DOHH2 (cell line): ENCODE data around the gene CYB5A.

Source experiments
- H3F3A ChIP-seq: fragments of 200-600 bp; sonication (generic), shearing (Covaris generic); 2 replicates; pipeline ENCODE4 v1.6.0; 2016; ENCODE audit warnings: antibody characterized with exemption, mild to moderate bottlenecking; ENCODE audit not compliant: control insufficient read depth, insufficient read depth
- H3K27ac ChIP-seq: fragments of 200-600 bp; sonication (generic); 2 replicates; pipeline ENCODE4 v1.5.1; 2014; ENCODE audit warnings: low read depth, mild to moderate bottlenecking, low read length, moderate library complexity
- H3K27me3 ChIP-seq: fragments of 200-600 bp; sonication (generic); 2 replicates; pipeline ENCODE4 v1.6.1; 2014; ENCODE audit warnings: mild to moderate bottlenecking, low read length, mixed read lengths; ENCODE audit not compliant: control insufficient read depth
- H3K36me3 ChIP-seq: fragments of 200-600 bp; sonication (generic); 2 replicates; pipeline ENCODE4 v1.6.1; 2014; ENCODE audit warnings: mild to moderate bottlenecking, low read length, moderate library complexity, mixed read lengths; ENCODE audit not compliant: control insufficient read depth
- H3K4me1 ChIP-seq: fragments of 200-600 bp; sonication (generic); 2 replicates; pipeline ENCODE4 v1.6.1; 2014; ENCODE audit warnings: mild to moderate bottlenecking, low read length, mixed read lengths; ENCODE audit not compliant: control insufficient read depth
- H3K4me2 ChIP-seq: fragments of 200-600 bp; sonication (generic); 2 replicates; pipeline ENCODE4 v1.6.0; 2014; ENCODE audit warnings: mild to moderate bottlenecking, low read length, moderate library complexity
- H3K4me3 ChIP-seq: fragments of 200-600 bp; sonication (generic); 2 replicates; pipeline ENCODE4 v1.5.1; 2014; ENCODE audit warnings: mild to moderate bottlenecking, low read length, mixed read lengths
- H3K79me2 ChIP-seq: fragments of 200-600 bp; sonication (generic); 2 replicates; pipeline ENCODE4 v1.6.1; 2014; ENCODE audit warnings: mild to moderate bottlenecking, low read length, mixed read lengths; ENCODE audit not compliant: control insufficient read depth
- H3K9me2 ChIP-seq: fragments of 200-600 bp; sonication (generic); replicated peaks from 2 replicates; pipeline ENCODE4 v1.6.1; 2014; ENCODE audit warnings: mild to moderate bottlenecking, low read length, mixed read lengths; ENCODE audit not compliant: control insufficient read depth
- H3K9me3 ChIP-seq: fragments of 200-600 bp; sonication (generic); 2 replicates; pipeline ENCODE4 v1.6.1; 2014; ENCODE audit warnings: antibody characterized with exemption, low read length, mixed read lengths; ENCODE audit not compliant: control insufficient read depth, insufficient read depth
- H4K20me1 ChIP-seq: fragments of 200-600 bp; sonication (generic); 2 replicates; pipeline ENCODE4 v1.6.0; 2014; ENCODE audit warnings: low read depth, mild to moderate bottlenecking, antibody characterized with exemption, low read length, moderate library complexity; ENCODE audit not compliant: control insufficient read depth, insufficient read depth
- CTCF ChIP-seq: fragments of 200-600 bp; sonication (generic); IDR thresholded peaks from one replicate; pipeline ENCODE4 v1.5.1; 2014; ENCODE audit warnings: antibody characterized with exemption, mild to moderate bottlenecking, low read depth, low read length; ENCODE audit not compliant: poor library complexity, severe bottlenecking
- EZH2phosphoT487 ChIP-seq: fragments of 200-600 bp; sonication (generic); IDR thresholded peaks from 2 replicates; pipeline ENCODE4 v1.6.1; 2017; ENCODE audit warnings: borderline replicate concordance, mild to moderate bottlenecking, antibody characterized with exemption, low read length, moderate library complexity, mixed read lengths

CYB5A gene

GRCh38 chr18:74229891-74230290 lies 61.9 kb downstream of the CYB5A start:
- no peak overlapping the region for H3K4me3 ChIP-seq
- no peak overlapping the region for H3K4me2 ChIP-seq
- TF ChIP-seq CTCF (no peak), EZH2phosphoT487 (no peak)
- no peaks in the 10 kb centered on the region for H3F3A ChIP-seq
- H3K4me1 ChIP-seq: no peaks in the 10 kb centered on the region
- H4K20me1 ChIP-seq: no peaks in the 10 kb centered on the region
- no peaks in the 10 kb centered on the region for H3K9me3 ChIP-seq
- H3K79me2 ChIP-seq: no peaks in the 10 kb centered on the region
- no peaks in the 10 kb centered on the region for H3K9me2 ChIP-seq
- no peak overlapping the region for H3K27ac ChIP-seq
- no peaks in the 10 kb centered on the region for H3K36me3 ChIP-seq
- no peaks in the 10 kb centered on the region for H3K27me3 ChIP-seq

- Histone ChIP-seq H3K4me3 (no peak overlapping the region), H3K4me1 (no peaks in the 10 kb centered on the region), H3K27ac (no peak overlapping the region), H3F3A (no peaks in the 10 kb centered on the region), H3K9me2 (no peaks in the 10 kb centered on the region), H3K4me2 (no peak overlapping the region), H4K20me1 (no peaks in the 10 kb centered on the region), H3K36me3 (no peaks in the 10 kb centered on the region), H3K27me3 (no peaks in the 10 kb centered on the region), H3K79me2 (no peaks in the 10 kb centered on the region), H3K9me3 (no peaks in the 10 kb centered on the region)
- TF ChIP-seq CTCF (no peak), EZH2phosphoT487 (no peak)
These were observed 62.8 kb downstream of the CYB5A start for GRCh38 chr18:74229005-74229404.

GRCh38 chr18:74228312-74228711 lies 63.5 kb downstream of the CYB5A start:
- H3K79me2 ChIP-seq: no peaks in the 10 kb centered on the region
- H3K4me2 ChIP-seq: no peak overlapping the region
- H3K4me3 ChIP-seq: no peak overlapping the region
- no peaks in the 10 kb centered on the region for H3K9me3 ChIP-seq
- TF ChIP-seq CTCF (no peak), EZH2phosphoT487 (no peak)
- H3K4me1 ChIP-seq: no peaks in the 10 kb centered on the region
- no peaks in the 10 kb centered on the region for H3K9me2 ChIP-seq
- H4K20me1 ChIP-seq: no peaks in the 10 kb centered on the region
- no peaks in the 10 kb centered on the region for H3F3A ChIP-seq
- no peak overlapping the region for H3K27ac ChIP-seq
- H3K36me3 ChIP-seq: no peaks in the 10 kb centered on the region
- no peaks in the 10 kb centered on the region for H3K27me3 ChIP-seq

- Histone ChIP-seq H3K9me3 (no peaks in the 10 kb centered on the region), H4K20me1 (no peaks in the 10 kb centered on the region), H3K36me3 (no peaks in the 10 kb centered on the region), H3K4me1 (no peaks in the 10 kb centered on the region), H3K27ac (no peak overlapping the region), H3K79me2 (no peaks in the 10 kb centered on the region), H3K4me3 (no peak overlapping the region), H3K4me2 (no peak overlapping the region), H3F3A (no peaks in the 10 kb centered on the region), H3K27me3 (no peaks in the 10 kb centered on the region), H3K9me2 (no peaks in the 10 kb centered on the region)
- TF ChIP-seq EZH2phosphoT487 (no peak), CTCF (no peak)
These were observed 65.1 kb downstream of the CYB5A start for GRCh38 chr18:74226666-74227065.
